HUDEP-2 (cell line): Measurements from ENCODE around the gene ENTHD1.
"Not testable (repeated sequence)": the region's sequence is repeated elsewhere in the genome, so short reads cannot be mapped to it uniquely, and the experiment has no call there.

Source experiments
- DNase-seq, 76 experiments: peaks; one replicate each; lab custom pipeline; 2025; ENCODE audit not compliant: unreplicated experiment in 76 of 76; lab: John Stamatoyannopoulos, UW

ENTHD1 gene

GRCh38 chr22:39851606-39852315, 41.8 kb downstream of the ENTHD1 start:
- DNase-seq, result no peak

GRCh38 chr22:39847477-39847876, 46.1 kb downstream of the ENTHD1 start:
- DNase-seq, result no peak

GRCh38 chr22:39846539-39846938, 47.0 kb downstream of the ENTHD1 start:
- not testable (repeated sequence) for DNase-seq

- no peak for DNase-seq
Observed at GRCh38 chr22:39845529-39845928, 48.0 kb downstream of the ENTHD1 start.

GRCh38 chr22:39839917-39840510, 53.5 kb downstream of the ENTHD1 start:
- DNase-seq, result peak in 63 of 76 experiments; percentile 5 to 90 (median 62)

GRCh38 chr22:39839204-39839603, 54.4 kb downstream of the ENTHD1 start:
- DNase-seq, result peak in 11 of 76 experiments; percentile 5 to 53 (median 22)

GRCh38 chr22:39833610-39834009, 60.0 kb downstream of the ENTHD1 start:
- no peak for DNase-seq

GRCh38 chr22:39833093-39833492, 60.5 kb downstream of the ENTHD1 start:
- peak in 7 of 76 experiments; percentile 13 to 61 (median 36) for DNase-seq

- DNase-seq, result peak in 68 of 76 experiments; percentile 24 to 76 (median 52)
Observed at GRCh38 chr22:39832627-39833074, 60.9 kb downstream of the ENTHD1 start.

- DNase-seq, result no peak
Observed at GRCh38 chr22:39825661-39826102, 67.9 kb downstream of the ENTHD1 start.

GRCh38 chr22:39821008-39821407, 72.6 kb downstream of the ENTHD1 start:
- DNase-seq, result no peak

GRCh38 chr22:39820256-39820655, 73.3 kb downstream of the ENTHD1 start:
- DNase-seq, result no peak

- no peak for DNase-seq
Observed at GRCh38 chr22:39819429-39819828, 74.1 kb downstream of the ENTHD1 start.

GRCh38 chr22:39818094-39818493, 75.5 kb downstream of the ENTHD1 start:
- DNase-seq, result no peak

- no peak for DNase-seq
Observed at GRCh38 chr22:39815932-39816331, 77.6 kb downstream of the ENTHD1 start.

GRCh38 chr22:39814899-39815298, 78.7 kb downstream of the ENTHD1 start:
- no peak for DNase-seq

- no peak for DNase-seq
Observed at GRCh38 chr22:39809772-39810557, 83.6 kb downstream of the ENTHD1 start.

GRCh38 chr22:39808081-39808480, 85.5 kb downstream of the ENTHD1 start:
- peak in 32 of 76 experiments; percentile 5 to 45 (median 20) for DNase-seq

- no peak for DNase-seq
Observed at GRCh38 chr22:39806109-39806508, 87.5 kb downstream of the ENTHD1 start.

- no peak for DNase-seq
Observed at GRCh38 chr22:39805117-39805516, 88.4 kb downstream of the ENTHD1 start.

GRCh38 chr22:39802682-39803081, 90.9 kb downstream of the ENTHD1 start:
- DNase-seq, result no peak
